Rectal smooth muscle tissue (tissue), 1 donor: ENCODE measurements around the gene NRXN2.
A peak's percentile ranks its signal among the peaks of the same experiment; 100 is the strongest.

ENCODE experiments used
- H3K27ac ChIP-seq: one replicate; pipeline ENCODE4 v1.7.0; 2013; ENCODE audit warnings: low read depth, low read length, inconsistent platforms
- H3K27me3 ChIP-seq: one replicate; pipeline ENCODE4 v1.7.0; 2013; ENCODE audit warnings: low read length; ENCODE audit not compliant: control insufficient read depth, insufficient read depth
- H3K36me3 ChIP-seq: one replicate; pipeline ENCODE4 v1.7.0; 2013; ENCODE audit warnings: low read length; ENCODE audit not compliant: control insufficient read depth, insufficient read depth
- H3K4me1 ChIP-seq: one replicate; pipeline ENCODE4 v1.7.0; 2013; ENCODE audit warnings: low read length; ENCODE audit not compliant: control insufficient read depth, insufficient read depth
- H3K4me3 ChIP-seq: one replicate; pipeline ENCODE4 v1.7.0; 2013; ENCODE audit warnings: low read length
- H3K9ac ChIP-seq: one replicate; pipeline ENCODE4 v1.7.0; 2013; ENCODE audit warnings: low read length

NRXN2 gene

DNA sequence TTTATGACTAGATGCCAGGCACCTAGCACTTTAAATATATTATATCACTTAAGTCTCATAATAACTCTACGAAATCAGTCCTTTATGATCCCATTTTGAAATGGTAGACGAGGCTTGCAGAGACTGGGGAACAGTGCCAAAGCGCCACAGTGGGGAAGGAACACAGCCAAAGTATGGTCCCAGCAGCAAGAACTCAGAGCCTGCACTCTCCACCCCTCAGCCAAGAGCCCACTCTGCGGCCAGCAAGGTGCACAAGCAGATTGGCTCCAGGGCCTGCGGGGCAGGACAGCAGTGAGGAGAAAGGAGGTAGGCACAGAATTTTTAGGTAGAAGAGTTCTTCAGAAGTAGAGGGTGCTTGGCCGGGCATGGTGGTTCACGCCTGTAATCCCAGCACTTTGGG lies 61.4 kb downstream of the NRXN2 start:
- Histone ChIP-seq H3K4me3 (no peak overlapping the region), H3K27ac (no peak overlapping the region), H3K9ac (no peak overlapping the region), H3K4me1 (no peaks in the 10 kb centered on the region), H3K27me3 (no peaks in the 10 kb centered on the region), H3K36me3 (no peaks in the 10 kb centered on the region)

DNA sequence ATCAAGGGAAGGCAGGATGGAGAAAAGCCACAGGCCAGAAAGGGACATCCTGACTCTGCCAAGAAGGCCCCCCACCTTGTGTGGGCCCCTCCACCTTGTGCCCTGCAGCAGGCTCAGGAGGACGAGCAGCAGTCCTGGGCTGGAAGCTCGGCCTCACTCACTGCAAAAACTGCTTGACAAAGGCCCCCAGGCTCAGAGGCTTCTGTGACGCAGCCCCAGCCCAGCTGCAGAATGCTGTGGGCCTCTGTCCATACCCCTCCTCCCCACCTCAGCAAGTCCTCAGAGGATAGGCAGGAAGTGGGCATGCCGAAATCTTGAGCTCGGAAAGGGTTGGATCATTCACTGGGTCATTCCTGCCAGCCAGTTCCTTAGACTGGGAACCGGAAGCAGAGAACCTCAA lies 61.9 kb downstream of the NRXN2 start:
- Histone ChIP-seq H3K36me3 (no peaks in the 10 kb centered on the region), H3K9ac (no peak overlapping the region), H3K27ac (no peak overlapping the region), H3K4me3 (no peak overlapping the region), H3K4me1 (no peaks in the 10 kb centered on the region), H3K27me3 (no peaks in the 10 kb centered on the region)

DNA sequence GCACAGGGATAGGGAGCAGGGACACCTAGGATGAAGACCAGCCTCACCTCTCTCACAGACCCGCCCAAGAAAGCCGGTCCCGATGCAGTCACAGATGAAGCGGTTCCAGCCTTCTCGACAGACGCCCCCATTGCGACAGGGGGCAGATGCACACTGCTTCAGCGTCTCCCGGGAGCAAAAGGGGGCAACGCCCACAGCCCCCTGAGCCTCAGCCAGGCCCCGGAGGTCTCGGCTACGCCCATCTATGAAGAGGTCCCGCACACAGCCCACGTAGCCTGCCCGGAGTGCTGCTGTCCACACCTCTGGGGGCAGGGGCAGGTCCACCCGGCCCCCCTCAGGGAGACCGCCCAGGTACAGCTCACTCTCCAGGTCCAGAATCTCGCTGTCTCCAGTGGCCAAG lies 62.3 kb downstream of the NRXN2 start:
- Histone ChIP-seq H3K36me3 (no peaks in the 10 kb centered on the region), H3K27ac (no peak overlapping the region), H3K9ac (no peak overlapping the region), H3K4me3 (no peak overlapping the region), H3K27me3 (no peaks in the 10 kb centered on the region), H3K4me1 (no peaks in the 10 kb centered on the region)

DNA sequence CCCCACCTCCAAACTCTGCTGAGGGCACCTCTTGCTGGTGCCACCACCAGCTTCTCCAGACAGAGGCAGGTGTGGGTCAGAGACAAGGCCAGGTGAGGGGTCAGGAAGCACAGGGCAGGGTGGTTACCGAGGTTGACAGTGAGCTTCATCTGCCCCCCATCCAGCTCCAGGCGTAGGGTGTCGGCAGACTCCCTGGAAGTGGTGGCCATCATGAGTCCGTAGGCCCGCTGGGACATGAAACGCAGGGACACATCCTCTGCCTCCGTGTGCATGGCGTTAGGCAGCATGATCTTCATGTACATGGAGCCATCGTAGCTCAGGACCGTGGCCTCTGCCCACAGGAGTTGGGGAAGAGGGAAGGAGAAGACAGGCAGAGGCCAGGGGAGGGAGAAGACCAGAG lies 62.8 kb downstream of the NRXN2 start:
- no peak overlapping the region for H3K9ac ChIP-seq
- H3K27me3 ChIP-seq: no peaks in the 10 kb centered on the region
- no peaks in the 10 kb centered on the region for H3K4me1 ChIP-seq
- no peak overlapping the region for H3K4me3 ChIP-seq
- H3K36me3 ChIP-seq: no peaks in the 10 kb centered on the region
- H3K27ac ChIP-seq: no peak overlapping the region

DNA sequence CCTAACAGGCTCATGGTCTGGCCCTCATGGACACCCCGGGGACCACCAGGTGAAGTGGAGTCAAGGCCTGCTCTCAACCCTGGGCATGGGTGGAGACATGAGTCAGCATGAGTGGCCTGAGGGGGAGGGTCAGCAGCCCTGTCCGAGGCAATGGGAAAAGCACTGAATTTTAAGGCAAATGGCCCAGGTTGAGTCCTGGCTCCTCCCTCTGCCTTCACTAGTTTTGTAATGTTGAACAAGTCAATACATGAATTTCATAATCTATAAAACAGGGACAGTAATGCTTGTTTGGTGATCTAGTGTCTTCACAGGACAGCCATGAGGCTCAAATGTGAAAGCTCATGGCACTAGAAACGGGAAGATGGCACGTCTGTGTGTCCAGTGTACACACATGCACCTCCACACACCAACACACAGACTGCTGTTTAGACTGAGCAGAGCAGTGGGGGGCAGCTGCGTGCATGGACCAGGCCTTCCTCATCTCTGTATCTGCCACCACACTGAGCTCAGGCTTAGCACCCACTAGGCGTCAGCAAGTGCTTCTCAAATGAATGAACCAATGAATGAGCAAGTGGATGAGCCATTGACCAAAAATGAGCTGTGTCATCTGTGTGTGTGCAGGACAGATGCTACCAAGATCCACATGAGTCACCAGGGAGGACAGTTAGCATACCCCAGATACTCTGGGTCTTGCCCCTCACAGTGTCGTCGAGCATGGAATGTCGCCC lies 63.4 kb downstream of the NRXN2 start:
- Histone ChIP-seq H3K27me3 (no peaks in the 10 kb centered on the region), H3K27ac (no peak overlapping the region), H3K36me3 (no peaks in the 10 kb centered on the region), H3K9ac (no peak overlapping the region), H3K4me3 (no peak overlapping the region), H3K4me1 (no peaks in the 10 kb centered on the region)

DNA sequence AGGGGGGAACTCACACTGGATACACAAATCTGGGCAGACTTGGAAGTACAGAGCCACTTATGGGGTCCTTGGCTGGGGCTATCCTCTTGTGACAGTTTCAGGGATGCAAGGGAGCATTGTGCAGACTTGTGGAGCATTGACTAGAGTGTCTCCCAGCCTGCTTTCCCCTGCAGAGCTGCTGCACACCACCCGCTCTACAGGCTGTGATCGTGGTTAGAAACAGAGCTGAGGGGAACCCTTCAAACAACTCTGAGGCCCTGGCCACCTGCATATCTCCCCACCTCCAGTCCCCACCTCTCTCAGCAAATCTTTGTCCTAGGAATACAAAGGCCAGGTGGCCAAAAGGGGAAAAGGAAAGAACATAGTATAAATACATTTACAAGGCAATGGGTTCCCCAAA lies 64.7 kb downstream of the NRXN2 start:
- Histone ChIP-seq H3K4me3 (no peak overlapping the region), H3K36me3 (no peaks in the 10 kb centered on the region), H3K9ac (no peak overlapping the region), H3K27ac (no peak overlapping the region), H3K4me1 (no peaks in the 10 kb centered on the region), H3K27me3 (no peaks in the 10 kb centered on the region)

DNA sequence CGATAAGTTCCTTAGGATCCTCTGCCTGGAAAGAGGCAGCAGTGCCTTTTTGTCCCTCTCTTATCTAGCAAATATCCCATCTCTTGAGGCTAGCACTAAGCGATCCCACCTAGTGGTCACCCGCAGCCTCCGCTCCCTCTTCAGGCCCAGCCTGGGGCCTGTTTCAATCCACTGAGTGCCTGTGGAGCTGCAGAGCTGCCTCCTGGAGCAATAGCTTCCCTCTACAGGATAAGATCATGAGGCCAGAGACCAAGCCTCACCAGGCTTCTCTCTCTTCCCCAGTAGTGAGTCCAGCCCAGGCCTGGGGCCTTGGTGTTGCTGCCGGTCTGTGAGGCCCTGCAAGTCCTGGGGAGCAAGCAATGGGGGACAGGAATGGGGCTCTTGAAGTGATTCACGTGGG lies 66.1 kb downstream of the NRXN2 start:
- Histone ChIP-seq H3K36me3 (no peaks in the 10 kb centered on the region), H3K9ac (no peak overlapping the region), H3K4me3 (no peak overlapping the region), H3K27me3 (no peaks in the 10 kb centered on the region), H3K4me1 (peaks cover 5% of the 10 kb centered on the region), H3K27ac (no peak overlapping the region)

DNA sequence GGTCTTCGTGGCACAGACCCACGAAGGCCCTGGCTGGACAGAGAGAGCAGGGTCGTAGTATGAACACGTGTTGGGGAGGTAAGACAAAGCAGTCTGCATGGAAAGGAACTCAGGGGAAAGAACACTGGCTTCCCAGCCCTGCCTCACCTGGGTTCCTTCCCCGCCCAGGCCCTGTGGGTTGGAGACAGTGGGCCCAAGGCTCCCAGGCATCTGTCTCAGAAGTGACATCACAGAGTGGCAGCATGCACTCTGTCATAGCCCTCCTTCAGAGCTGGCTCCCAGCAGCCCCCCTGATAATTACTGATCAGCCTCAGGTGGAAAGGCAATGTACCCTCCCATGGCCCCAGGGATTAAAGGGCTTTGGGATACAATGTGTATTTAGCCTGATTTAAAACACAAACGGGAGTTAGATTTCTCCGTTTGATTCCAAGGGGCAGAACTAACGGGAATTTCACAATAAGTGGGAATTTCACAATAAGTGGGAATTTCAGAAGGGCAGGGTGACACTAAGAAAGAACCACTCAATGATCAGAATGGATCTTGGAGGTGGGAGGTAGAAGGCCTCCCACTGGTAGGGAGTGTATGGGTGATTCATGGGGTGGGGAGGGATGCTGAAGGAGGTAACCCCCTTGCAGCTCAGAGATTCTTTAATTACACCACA lies 66.9 kb downstream of the NRXN2 start:
- H3K4me1 ChIP-seq: peaks cover 5% of the 10 kb centered on the region

DNA sequence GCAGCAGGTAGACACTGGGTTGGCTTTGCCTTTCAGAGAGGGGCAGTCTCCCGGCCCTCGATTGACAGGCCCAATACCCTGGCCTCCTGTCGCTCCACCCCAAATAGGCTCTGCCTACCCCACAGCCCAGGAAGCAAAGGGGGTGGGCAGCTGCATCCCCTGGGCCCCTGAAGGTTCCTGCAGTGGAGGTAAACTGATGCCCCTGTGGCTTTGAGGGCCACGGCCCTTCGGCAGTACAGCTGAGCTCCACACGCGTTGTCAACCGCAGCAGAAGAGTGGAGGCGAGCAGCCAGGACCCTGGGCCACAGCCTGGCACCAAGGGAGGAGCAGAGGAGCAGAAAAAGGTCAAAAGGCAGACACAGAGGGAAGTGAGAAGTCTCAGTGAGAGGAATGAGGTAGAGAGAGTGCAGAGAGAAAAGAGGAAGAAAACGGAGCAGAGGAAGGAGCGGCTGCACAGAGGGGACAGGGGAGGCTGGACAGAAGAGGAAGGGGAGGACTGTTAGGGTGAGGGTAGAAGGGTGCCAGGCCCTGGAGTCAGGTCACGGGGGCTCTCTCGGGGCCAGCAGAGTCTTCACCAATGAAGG lies 67.9 kb downstream of the NRXN2 start:
- Histone ChIP-seq H3K27me3 (no peaks in the 10 kb centered on the region), H3K36me3 (no peaks in the 10 kb centered on the region), H3K9ac (no peak overlapping the region), H3K4me1 (peaks cover 5% of the 10 kb centered on the region), H3K4me3 (no peak overlapping the region), H3K27ac (no peak overlapping the region)

More for the DNA sequence above, 66.9 kb downstream of the NRXN2 start:
- no peak overlapping the region for H3K27ac ChIP-seq
- no peaks in the 10 kb centered on the region for H3K27me3 ChIP-seq
- no peak overlapping the region for H3K4me3 ChIP-seq
- H3K36me3 ChIP-seq: no peaks in the 10 kb centered on the region
- H3K9ac ChIP-seq: no peak overlapping the region

DNA sequence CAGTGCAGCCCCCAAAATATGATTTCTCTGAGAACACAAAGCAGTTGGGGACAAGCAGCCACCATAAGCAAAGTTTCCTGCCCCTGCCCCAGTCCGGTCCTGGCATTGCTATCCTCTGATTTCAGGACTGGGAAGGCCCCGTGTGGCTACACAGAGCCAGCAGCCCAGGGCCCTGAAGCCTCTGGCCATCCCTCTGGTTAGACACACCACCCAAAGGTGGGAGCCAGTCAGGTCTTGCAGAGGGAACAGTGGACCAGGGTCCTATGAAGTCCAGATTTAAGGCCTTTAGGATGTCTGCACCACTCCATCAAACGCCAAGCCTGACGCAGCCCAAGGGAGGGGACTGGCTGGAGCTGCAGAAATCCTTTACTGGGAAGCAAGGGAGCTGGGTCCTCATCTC lies 68.6 kb downstream of the NRXN2 start:
- Histone ChIP-seq H3K4me3 (no peak overlapping the region), H3K4me1 (peaks cover 5% of the 10 kb centered on the region), H3K27ac (no peak overlapping the region), H3K27me3 (no peaks in the 10 kb centered on the region), H3K36me3 (no peaks in the 10 kb centered on the region), H3K9ac (no peak overlapping the region)

DNA sequence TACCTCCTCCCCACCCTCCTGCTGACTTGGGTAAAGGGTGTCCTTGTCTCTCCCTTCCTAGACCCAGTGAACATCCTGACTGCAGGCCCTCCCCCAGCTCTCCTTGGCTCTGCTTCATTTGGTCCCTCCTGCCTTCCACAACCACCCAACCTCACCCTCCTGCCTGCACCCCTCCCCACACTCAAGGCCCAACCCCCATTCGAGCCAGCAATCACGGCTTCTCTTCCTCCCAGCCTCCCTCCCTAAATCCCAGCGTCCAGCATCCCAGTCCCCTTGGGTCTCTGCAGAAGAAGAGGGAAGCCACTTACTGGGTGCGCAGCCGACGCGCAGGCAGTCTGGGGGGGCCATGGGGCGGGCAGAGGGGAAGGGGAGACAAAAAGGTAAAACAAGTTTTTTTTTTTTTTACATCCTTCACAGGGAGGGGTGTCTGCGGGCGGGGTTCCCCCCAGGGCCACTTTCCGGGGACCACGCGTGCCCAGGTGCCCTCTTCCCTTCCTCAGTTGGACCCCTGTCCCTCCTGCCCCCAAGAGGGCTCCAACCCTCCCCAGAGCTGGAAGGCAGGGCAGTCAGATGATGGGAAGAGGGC lies 69.5 kb downstream of the NRXN2 start:
- Histone ChIP-seq H3K4me1 (peaks cover 5% of the 10 kb centered on the region), H3K27me3 (no peaks in the 10 kb centered on the region), H3K36me3 (no peaks in the 10 kb centered on the region), H3K27ac (no peak overlapping the region), H3K4me3 (no peak overlapping the region), H3K9ac (no peak overlapping the region)

DNA sequence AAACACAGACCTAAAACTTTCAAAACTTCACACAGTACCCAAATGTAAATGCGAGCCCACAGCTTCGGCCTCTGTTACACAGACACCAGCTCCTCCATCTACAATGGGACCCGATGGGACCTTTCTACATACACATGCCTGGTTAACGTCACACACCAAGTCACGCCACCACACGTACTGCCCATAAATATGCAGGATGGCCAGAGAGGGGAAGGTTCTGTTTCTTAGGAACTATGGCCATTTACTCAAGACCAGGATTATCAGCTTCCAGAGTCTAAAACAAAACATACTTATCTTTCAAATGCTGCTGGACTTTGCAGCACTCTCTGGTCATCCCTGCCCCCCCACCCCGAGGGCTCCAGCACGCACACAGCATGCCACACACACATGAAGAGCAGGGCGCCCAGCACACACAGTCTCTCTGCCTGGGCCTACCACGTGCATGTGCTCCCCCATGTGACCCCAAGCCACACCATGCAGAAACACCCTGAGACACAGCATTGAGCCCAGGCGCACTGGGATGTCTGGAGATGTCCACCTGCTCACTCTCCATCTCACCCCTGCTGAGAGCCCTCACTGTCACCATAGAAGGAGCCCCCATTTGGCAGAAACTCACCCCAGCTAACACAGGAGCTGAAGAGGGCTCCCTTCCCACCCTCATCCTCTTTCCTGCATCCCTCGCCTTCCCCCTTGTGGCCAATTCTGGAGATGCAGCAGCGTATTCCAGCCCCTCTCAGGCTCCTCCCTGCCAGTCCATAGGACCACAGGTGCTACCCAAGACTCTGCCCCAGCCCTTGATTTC lies 70.2 kb downstream of the NRXN2 start:
- Histone ChIP-seq H3K27ac (peak overlapping the region; percentile 4), H3K9ac (no peak overlapping the region), H3K27me3 (no peaks in the 10 kb centered on the region), H3K4me1 (peaks cover 5% of the 10 kb centered on the region), H3K36me3 (no peaks in the 10 kb centered on the region), H3K4me3 (no peak overlapping the region)
